Astrocyte (in vitro differentiated cells and primary cell): Measurements from ENCODE around the gene PARM1.

Experiments used
- EZH2 ChIP-seq: IDR thresholded peaks from 2 replicates; pipeline ENCODE4 v1.6.1; 2012; ENCODE audit warnings: mild to moderate bottlenecking, low read length, inconsistent platforms; ENCODE audit not compliant: insufficient read depth
- TF ChIP-seq, protein P1 (sequence below): IDR thresholded peaks from 2 replicates; pipeline ENCODE4 v1.5.1; 2011; ENCODE audit warnings: low read depth, mild to moderate bottlenecking, inconsistent platforms, low read length, moderate library complexity; ENCODE audit not compliant: insufficient read depth

GRCh38 chr4:74948236-74948635 is 15.3 kb downstream of the PARM1 start:
- TF ChIP-seq, protein P1, sequence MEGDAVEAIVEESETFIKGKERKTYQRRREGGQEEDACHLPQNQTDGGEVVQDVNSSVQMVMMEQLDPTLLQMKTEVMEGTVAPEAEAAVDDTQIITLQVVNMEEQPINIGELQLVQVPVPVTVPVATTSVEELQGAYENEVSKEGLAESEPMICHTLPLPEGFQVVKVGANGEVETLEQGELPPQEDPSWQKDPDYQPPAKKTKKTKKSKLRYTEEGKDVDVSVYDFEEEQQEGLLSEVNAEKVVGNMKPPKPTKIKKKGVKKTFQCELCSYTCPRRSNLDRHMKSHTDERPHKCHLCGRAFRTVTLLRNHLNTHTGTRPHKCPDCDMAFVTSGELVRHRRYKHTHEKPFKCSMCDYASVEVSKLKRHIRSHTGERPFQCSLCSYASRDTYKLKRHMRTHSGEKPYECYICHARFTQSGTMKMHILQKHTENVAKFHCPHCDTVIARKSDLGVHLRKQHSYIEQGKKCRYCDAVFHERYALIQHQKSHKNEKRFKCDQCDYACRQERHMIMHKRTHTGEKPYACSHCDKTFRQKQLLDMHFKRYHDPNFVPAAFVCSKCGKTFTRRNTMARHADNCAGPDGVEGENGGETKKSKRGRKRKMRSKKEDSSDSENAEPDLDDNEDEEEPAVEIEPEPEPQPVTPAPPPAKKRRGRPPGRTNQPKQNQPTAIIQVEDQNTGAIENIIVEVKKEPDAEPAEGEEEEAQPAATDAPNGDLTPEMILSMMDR = no peak
- no peak for TF ChIP-seq EZH2
